GM19463 (cell line): Measurements from ENCODE around the gene MYO7B.

ENCODE experiments used
- ATAC-seq: cut with Tn5 transposase; IDR thresholded peaks from one replicate; pipeline ENCODE4 v1.9.1; 2021; ENCODE audit warnings: mild to moderate bottlenecking, moderate library complexity; ENCODE audit not compliant: unreplicated experiment

The MYO7B gene

DNA sequence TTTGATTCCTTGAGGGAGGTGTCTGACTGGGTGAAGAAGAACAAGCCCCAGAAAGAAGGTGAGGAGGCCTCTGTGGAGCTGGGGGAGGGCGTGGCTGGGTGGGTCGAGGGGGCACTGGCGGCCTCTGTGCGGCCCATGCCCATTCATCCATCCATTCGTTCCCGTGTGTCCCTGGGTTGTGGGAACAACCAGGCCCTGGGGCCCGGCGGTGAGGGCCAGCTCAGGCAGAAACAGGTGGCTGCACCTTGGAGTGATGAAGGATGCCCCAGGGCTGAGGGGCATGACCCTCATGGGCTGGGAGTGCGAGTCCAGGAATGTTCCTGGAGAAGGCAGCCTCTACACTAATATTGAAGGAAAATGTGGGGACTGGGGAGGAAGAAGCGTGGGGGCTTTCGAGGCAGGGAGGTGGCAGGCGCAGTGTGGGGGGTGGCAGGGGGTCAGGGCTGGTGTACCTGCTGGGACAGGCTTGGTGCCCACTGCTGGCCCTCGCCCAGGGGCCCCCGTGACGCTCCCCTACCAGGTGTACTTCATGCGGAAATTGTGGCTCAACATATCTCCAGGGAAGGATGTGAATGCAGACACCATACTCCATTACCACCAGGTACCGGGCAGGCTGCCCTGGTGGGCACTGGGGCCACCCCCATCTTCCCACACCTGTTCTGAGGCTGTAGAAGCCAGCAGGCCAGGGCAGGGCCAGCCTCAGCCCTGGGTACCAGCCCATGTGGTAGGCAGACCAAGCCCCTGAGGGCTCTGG, 99.3 kb downstream of the MYO7B start:
- ATAC-seq = no peak

- ATAC-seq = no peak
Measured at GRCh38 chr2:127635380-127636237, 100.1 kb downstream of the MYO7B start.

GRCh38 chr2:127636248-127637235, 101.1 kb downstream of the MYO7B start:
- no peak for ATAC-seq

DNA sequence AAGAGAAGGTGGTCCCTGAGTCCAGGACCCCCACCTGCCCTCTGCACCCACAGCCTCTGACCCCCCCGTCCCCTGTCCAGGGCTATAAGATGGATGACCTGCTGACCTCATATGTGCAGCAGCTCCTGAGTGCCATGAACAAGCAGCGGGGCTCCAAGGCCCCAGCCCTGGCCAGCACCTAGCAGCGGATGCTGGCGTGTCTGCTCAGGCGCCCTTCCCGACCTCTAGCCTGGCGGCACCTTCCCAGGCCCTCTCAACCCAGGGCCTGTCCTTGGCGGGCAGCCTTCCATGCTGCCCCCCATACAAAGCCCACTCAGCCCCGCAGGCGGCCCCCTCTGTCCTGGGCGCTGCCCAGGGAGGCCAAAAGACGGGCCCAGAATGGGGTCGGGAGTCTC, 101.8 kb downstream of the MYO7B start:
- ATAC-seq = no peak

GRCh38 chr2:127637725-127638252, 102.3 kb downstream of the MYO7B start:
- ATAC-seq = no peak

GRCh38 chr2:127638361-127639110, 103.1 kb downstream of the MYO7B start:
- no peak for ATAC-seq

GRCh38 chr2:127639111-127639474, 103.6 kb downstream of the MYO7B start:
- ATAC-seq = no peak

DNA sequence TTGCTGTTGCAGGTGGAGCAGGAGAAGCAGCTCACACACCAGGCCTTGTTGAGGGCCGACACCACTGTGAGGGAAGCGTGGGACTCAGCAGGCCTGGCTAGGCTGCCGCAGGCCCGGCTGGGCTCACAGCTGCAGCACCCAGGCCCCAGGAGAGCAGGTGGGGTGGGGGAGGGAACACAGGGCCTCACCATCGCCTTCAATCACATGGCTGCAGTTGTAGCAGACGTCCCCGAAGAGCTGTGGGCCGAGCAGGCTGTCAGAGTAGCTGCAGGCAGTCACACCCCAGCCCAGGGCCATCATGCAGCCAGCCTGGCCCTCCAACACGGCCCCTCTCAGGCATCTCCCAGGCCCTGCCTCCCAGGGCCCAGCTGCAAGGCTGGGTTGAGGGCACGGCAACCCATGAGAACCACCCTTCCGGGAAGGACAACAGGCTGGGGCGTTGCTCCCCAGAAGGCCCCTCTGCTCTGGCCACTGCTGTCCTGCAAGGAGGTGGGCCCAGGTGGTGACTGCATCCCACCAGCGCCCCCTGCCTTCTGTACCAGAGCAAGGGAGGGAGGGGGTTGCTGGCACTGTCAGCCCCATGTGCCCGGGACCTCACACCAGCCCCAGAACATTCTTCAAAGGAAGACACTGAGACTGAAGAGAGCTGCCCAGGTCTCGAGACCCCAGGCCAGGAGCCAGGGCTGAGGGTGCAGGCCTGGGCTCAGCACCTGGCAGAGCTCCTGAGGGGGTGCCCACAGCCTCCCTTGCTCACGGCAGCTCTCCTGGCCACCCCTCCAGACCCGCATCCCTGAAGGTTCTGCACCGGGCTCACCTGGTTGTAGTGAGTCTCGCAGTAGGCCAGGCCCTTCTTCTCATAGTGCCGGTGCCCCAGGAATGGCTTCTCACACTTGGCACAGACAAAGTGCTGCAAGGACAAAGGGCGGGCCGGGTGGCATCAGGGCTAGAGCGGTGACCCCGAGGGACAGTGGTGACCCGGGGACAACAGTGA, 104.9 kb downstream of the MYO7B start:
- ATAC-seq = no peak

DNA sequence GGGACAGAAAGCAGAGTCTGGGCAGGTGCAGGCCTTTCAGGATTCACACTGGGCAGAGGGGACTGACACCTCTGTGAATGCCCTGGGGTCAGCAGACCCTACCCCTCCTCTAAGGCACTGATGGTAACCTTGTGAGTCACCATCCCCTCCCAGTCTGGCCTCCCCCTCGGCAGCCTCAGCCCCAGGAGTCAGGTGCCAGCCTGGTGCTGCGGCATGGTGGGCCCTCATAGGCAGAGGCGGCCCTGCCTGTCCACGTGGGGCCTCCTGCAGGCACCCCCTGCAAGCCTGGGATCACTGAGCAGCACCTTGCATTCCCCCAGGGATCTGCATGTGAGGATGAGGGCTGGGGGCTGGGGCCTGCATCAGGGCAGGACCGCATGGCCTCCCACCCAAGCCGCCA, 105.7 kb downstream of the MYO7B start:
- no peak for ATAC-seq

DNA sequence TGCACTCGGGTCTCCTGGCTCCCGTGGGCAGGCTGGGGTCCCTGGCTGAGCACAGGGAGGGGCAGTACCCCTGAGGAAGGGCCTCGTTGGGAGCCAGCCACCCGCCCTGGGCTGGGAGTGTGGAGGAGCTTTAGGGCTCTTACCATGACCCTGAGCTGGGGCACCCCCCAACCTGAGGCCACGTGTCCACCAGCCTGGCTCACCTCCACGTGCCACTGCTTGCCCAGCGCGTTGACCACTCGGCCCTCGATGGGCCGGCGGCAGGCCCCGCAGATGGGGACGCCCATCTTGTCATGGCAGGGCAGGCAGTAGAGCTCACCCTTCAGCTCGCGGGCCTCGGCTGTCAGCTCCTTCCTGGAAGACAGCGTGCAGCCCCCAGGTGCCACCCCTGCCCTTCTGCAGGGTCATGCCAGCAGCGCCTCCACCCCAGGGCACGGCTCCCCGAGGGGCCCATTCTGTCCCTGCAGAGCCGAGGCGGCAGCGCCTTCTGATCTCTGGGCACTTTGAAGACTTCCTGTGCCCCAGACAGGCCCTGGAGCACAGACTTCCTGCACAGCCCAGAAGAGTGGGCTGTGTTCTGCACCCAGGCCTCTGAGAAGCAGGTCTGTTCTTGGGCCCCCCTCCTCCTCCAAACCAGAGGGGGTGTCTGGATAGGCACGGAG, 106.5 kb downstream of the MYO7B start:
- ATAC-seq = no peak

DNA sequence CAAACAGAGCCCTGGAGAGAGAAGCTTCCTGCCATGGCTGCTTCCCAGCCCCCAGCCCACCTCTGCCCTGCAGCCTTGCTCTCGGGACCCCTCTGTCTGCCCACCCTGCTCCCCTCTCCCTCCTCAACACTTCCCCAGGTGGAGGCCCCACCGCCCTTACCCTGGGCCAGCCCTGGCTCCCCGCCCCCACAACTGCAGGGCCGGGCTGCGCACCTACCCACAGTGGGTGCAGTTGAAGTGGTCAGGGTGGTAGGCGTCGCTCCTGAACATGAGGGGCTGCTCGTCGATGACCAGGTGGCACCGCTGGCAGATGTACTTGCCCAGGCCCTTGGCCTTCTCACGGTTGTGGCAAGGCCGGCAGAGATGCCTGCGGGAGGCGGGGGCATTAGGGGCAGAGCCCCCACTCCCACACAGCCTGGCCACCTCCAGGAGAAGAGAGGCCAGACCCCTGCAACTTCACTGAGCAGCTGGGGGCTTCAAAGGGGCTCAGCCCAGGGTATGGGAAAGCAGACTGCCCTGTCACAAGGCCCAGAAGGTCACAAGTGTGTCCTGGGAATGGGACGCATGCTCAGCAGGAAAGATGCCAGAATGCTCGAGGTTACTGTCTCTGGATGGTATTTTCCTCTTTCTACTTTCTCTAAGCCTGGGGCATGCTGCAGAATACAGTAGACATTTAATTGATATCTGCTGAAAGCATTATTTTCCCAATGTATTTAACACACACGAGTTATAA, 107.4 kb downstream of the MYO7B start:
- ATAC-seq = no peak

- no peak for ATAC-seq
Measured at GRCh38 chr2:127643439-127644065, 108.1 kb downstream of the MYO7B start.

- no peak for ATAC-seq
Measured at GRCh38 chr2:127644066-127645025, 108.9 kb downstream of the MYO7B start.

GRCh38 chr2:127645026-127645394, 109.5 kb downstream of the MYO7B start:
- no peak for ATAC-seq

DNA sequence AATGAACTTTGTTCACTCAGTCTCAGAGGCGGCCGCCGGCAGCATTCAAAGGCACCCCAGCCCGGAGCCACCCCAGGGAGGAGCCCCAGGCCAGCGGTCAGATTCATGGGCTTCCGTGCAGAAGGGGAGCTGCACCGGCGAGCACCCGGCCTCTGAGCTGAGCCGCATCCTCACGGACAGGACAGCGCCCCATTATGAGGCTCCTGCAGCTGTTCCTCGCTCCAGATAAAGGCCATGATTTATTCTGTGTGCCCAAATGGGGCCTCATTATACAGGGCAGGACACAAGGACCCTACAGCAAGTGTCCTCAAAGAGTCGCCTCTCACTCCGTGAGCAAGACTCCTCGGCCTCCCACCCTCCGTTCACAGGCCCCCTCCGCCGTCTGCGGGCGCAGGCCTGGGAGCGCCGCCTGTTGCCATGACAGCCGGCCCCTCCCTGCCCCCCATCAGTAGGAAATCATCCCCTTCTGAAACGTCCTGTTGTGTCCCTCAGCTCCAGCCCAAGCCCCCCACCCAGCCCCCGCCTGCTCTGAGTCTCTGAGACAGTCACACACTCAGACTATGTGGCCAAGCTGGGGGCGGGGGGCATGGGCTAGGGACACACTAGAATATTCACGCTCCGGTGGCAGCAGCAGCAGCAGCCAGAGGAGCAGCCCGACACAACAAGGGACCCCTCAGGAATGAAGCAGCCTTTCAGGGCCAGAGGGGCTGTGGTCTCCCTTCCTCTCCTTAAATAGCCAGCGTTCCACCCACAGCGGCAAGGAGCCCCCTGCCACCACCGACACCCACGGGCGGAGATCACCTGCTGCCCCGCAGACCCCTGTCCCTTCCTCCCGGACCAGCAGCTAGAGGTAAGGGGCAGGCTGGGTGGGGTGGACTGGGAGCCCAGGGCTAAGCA, 110.2 kb downstream of the MYO7B start, which contains the start of gene GPR17:
GPR17 (plus strand) TSS at position 759 of the 897 bp plus-strand sequence. CDS start 4,583 bp downstream, outside the sequence.
- no peak for ATAC-seq
